ENCODE results near the gene SLC22A1. TPM values are rescaled to one million over a fixed set of nuclear protein-coding genes. Genes with fewer than 3 reads are reported as not detected.

SLC22A1 gene
- total RNA-seq, 4 donors from 2014 or later = 0.26 to 0.52 (median 0.33) TPM; not detected in 1

GRCh38 chr6:160167604-160168399 lies 46.2 kb downstream of the SLC22A1 start:
- no peak overlapping the region for H3K27ac ChIP-seq (replicated peaks in 1 of 4)
- no peaks in the 10 kb centered on the region for H3K9me3 ChIP-seq
- H3K4me3 ChIP-seq = no peak overlapping the region
- peaks cover 0 to 20% (median under 1%) of the 10 kb centered on the region in 4 donors for H3K4me1 ChIP-seq
- intact Hi-C loops (cut with DNase I) = no loop called here
- 91% methylated on average over 7 of the region's 7 CpGs for WGBS
- TF ChIP-seq POLR2A (IDR thresholded peaks at IDR 0.05; ENCODE audit: low read depth) (no peak), EP300 (IDR thresholded peaks at IDR 0.05) (no peak), CTCF (IDR thresholded peaks at IDR 0.05) (no peak), POLR2AphosphoS5 (IDR thresholded peaks at IDR 0.05) (no peak)
- no peak for DNase-seq (ENCODE audit: extremely low spot score)
- H3K27me3 ChIP-seq = no peaks in the 10 kb centered on the region
- H3K36me3 ChIP-seq = no peaks in the 10 kb centered on the region

- Histone ChIP-seq H3K4me3 (no peak overlapping the region), H3K27me3 (no peaks in the 10 kb centered on the region), H3K4me1 (peaks cover 0 to 10% (median 0%) of the 10 kb centered on the region in 4 donors), H3K9me3 (no peaks in the 10 kb centered on the region), H3K27ac (replicated peaks in 1 of 4) (no peak overlapping the region), H3K36me3 (no peaks in the 10 kb centered on the region)
- TF ChIP-seq POLR2A (IDR thresholded peaks at IDR 0.05; ENCODE audit: low read depth) = no peak
- TF ChIP-seq CTCF (IDR thresholded peaks at IDR 0.05) = no peak
- TF ChIP-seq EP300 (IDR thresholded peaks at IDR 0.05) = no peak
- no peak for TF ChIP-seq POLR2AphosphoS5 (IDR thresholded peaks at IDR 0.05)
- 53% methylated on average over 6 of the region's 6 CpGs for whole genome bisulfite sequencing
- intact Hi-C loops (cut with DNase I) = no loop called here
- DNase-seq (ENCODE audit: extremely low spot score) = no peak
Measured at GRCh38 chr6:160170018-160170680, 48.5 kb downstream of the SLC22A1 start.

- Histone ChIP-seq H3K4me1 (peaks cover 0 to 10% (median 0%) of the 10 kb centered on the region in 4 donors), H3K36me3 (no peaks in the 10 kb centered on the region), H3K9me3 (no peaks in the 10 kb centered on the region), H3K27ac (replicated peaks in 1 of 4) (no peak overlapping the region), H3K4me3 (no peak overlapping the region), H3K27me3 (no peaks in the 10 kb centered on the region)
- intact Hi-C loops (cut with DNase I) = no loop called here
- TF ChIP-seq POLR2AphosphoS5 (IDR thresholded peaks at IDR 0.05) (no peak), POLR2A (IDR thresholded peaks at IDR 0.05; ENCODE audit: low read depth) (no peak), CTCF (IDR thresholded peaks at IDR 0.05) (no peak), EP300 (IDR thresholded peaks at IDR 0.05) (no peak)
- 88% methylated on average over 5 of the region's 5 CpGs for WGBS
- no peak for DNase-seq (ENCODE audit: extremely low spot score)
Measured at GRCh38 chr6:160172704-160173103, 51.1 kb downstream of the SLC22A1 start.

GRCh38 chr6:160173806-160174527 lies 52.4 kb downstream of the SLC22A1 start:
- H3K27ac ChIP-seq (replicated peaks in 1 of 4) = no peak overlapping the region
- H3K4me1 ChIP-seq = peaks cover 0 to 10% (median 0%) of the 10 kb centered on the region in 4 donors
- no peaks in the 10 kb centered on the region for H3K9me3 ChIP-seq
- H3K27me3 ChIP-seq = no peaks in the 10 kb centered on the region
- no peaks in the 10 kb centered on the region for H3K36me3 ChIP-seq
- WGBS = 76% methylated on average over 9 of the region's 9 CpGs
- intact Hi-C loops (cut with DNase I) = no loop called here
- TF ChIP-seq POLR2A (IDR thresholded peaks at IDR 0.05; ENCODE audit: low read depth) (no peak), EP300 (IDR thresholded peaks at IDR 0.05) (no peak), POLR2AphosphoS5 (IDR thresholded peaks at IDR 0.05) (no peak), CTCF (IDR thresholded peaks at IDR 0.05) (no peak)
- no peak for DNase-seq (ENCODE audit: extremely low spot score)
- H3K4me3 ChIP-seq = no peak overlapping the region
